GM19193 (cell line): ENCODE data around the gene SLC9A6.

Experiments
- POLR2A ChIP-seq: IDR thresholded peaks from 4 replicates; pipeline ENCODE4 v1.6.1; 2011; ENCODE audit not compliant: insufficient read depth, insufficient read length; ENCODE audit errors: extremely low read depth

Gene SLC9A6

GRCh38 chrX:136067966-136068365 is 82.7 kb downstream of the SLC9A6 start:
- TF ChIP-seq POLR2A, result no peak

- TF ChIP-seq POLR2A, result no peak
Observed at GRCh38 chrX:136076942-136077341, 91.7 kb downstream of the SLC9A6 start.

DNA sequence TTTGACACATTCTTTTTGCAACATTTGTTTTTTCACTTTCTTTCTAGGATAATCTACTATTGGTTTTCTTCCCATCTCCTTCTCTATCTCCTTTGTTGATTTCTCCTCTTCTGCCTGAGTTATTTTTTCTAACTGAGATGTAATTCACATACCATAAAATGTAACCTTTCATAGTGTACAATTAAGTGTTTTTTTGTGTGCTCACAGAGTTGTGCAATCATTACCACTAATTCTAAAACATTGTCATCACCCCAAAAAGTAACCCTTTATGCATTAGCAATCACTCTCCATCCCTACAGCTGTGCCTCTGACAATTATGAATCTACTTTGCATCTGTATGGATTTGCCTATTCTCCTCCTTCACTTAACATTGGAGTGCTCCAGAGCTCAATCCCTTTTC is 95.5 kb downstream of the SLC9A6 start:
- TF ChIP-seq POLR2A, result no peak

- TF ChIP-seq POLR2A, result no peak
Observed at GRCh38 chrX:136086521-136086920, 101.3 kb downstream of the SLC9A6 start.

DNA sequence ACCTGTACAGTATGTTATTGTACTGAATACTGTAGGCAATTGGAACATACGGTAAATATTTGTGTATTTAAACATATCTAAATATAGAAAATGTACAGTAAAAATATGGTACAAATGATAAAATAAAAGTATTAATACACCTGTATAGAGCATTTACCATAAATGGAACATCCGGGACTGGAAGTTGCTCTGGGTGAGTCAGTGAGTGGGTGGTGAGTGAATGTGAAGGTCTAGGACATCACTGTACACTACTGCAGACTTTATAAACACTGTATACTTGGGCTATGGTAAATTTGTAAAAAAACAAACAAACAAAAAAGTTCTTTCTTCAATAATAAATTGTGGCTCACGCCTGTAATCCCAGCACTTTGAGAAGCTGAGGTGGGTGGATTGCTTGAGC is 109.7 kb downstream of the SLC9A6 start:
- no peak for TF ChIP-seq POLR2A
